Head of caudate nucleus (tissue), 42 donors: ENCODE data around the gene PDE4B.

ENCODE experiments used
- DNase-seq, 42 donors: peaks; one replicate each; pipeline versions ENCODE4 v3.0.0 to v3.0.0-alpha.2; 2020 to 2021; ENCODE audit warnings: mixed read lengths in 7 of 42
- intact Hi-C: fragments of 100-400 bp; cut with DNase I; formaldehyde crosslinking; loops from one replicate; pipeline ENCODE4 v1.15.0; 2022

The PDE4B gene

GRCh38 chr1:66359269-66359668 is 566.6 kb downstream of the PDE4B start:
- intact Hi-C loops = no loop called here

GRCh38 chr1:66359815-66360214 is 567.1 kb downstream of the PDE4B start:
- DNase-seq = no peak
- intact Hi-C loops = no loop called here

More at GRCh38 chr1:66359269-66359668, 566.6 kb downstream of the PDE4B start:
- DNase-seq = no peak

- intact Hi-C loops = no loop called here
- peak in 1 of 42 donors; percentile 15 for DNase-seq
Observed at GRCh38 chr1:66360285-66360724, 567.6 kb downstream of the PDE4B start.

- intact Hi-C loops = no loop called here
- no peak for DNase-seq
Observed at GRCh38 chr1:66364578-66365391, 572.1 kb downstream of the PDE4B start.

GRCh38 chr1:66365635-66366034 is 572.9 kb downstream of the PDE4B start:
- DNase-seq = no peak
- intact Hi-C loops = no loop called here

- DNase-seq = no peak
- intact Hi-C loops = no loop called here
Observed at GRCh38 chr1:66366634-66367033, 573.9 kb downstream of the PDE4B start.

- intact Hi-C loops = no loop called here
- DNase-seq = no peak
Observed at GRCh38 chr1:66367369-66367768, 574.7 kb downstream of the PDE4B start.

GRCh38 chr1:66368261-66368660 is 575.6 kb downstream of the PDE4B start:
- intact Hi-C loops = no loop called here
- DNase-seq = no peak

GRCh38 chr1:66370462-66370971 is 577.8 kb downstream of the PDE4B start:
- DNase-seq = no peak
- intact Hi-C loops = loop anchor here (10.0 kb wide), 1 partner anchor 74 kb away; no protein-coding TSS in a partner anchor

- intact Hi-C loops = loop anchor here (10.0 kb wide), 1 partner anchor 73 kb away; no protein-coding TSS in a partner anchor
Observed at GRCh38 chr1:66371233-66372005, 578.7 kb downstream of the PDE4B start.

GRCh38 chr1:66372522-66373101 is 579.9 kb downstream of the PDE4B start:
- DNase-seq = no peak
- intact Hi-C loops = loop anchor here (10.0 kb wide), 1 partner anchor 72 kb away; no protein-coding TSS in a partner anchor

More at GRCh38 chr1:66371233-66372005, 578.7 kb downstream of the PDE4B start:
- DNase-seq = peak in 1 of 42 donors; percentile 46

GRCh38 chr1:66373157-66373591 is 580.5 kb downstream of the PDE4B start:
- no peak for DNase-seq
- intact Hi-C loops = loop anchor here (10.0 kb wide), 1 partner anchor 72 kb away; no protein-coding TSS in a partner anchor

GRCh38 chr1:66374148-66374547 is 581.5 kb downstream of the PDE4B start:
- intact Hi-C loops = loop anchor here (10.0 kb wide), 1 partner anchor 71 kb away; no protein-coding TSS in a partner anchor
- no peak for DNase-seq

GRCh38 chr1:66374561-66375111 is 581.9 kb downstream of the PDE4B start:
- intact Hi-C loops = loop anchor here (10.0 kb wide), 1 partner anchor 70 kb away; no protein-coding TSS in a partner anchor
- DNase-seq = peak in 1 of 42 donors; percentile 21

- intact Hi-C loops = loop anchor here (10.0 kb wide), 1 partner anchor 70 kb away; no protein-coding TSS in a partner anchor
- no peak for DNase-seq
Observed at GRCh38 chr1:66375125-66375524, 582.4 kb downstream of the PDE4B start.

GRCh38 chr1:66380452-66381212 is 587.9 kb downstream of the PDE4B start:
- intact Hi-C loops = no loop called here
- peak in 2 of 42 donors; percentile 23 to 46 for DNase-seq

GRCh38 chr1:66381621-66382275 is 589.1 kb downstream of the PDE4B start:
- intact Hi-C loops = no loop called here
- peak in 2 of 42 donors; percentile 21 to 36 for DNase-seq
